ENCODE data around the gene AIDA. TPM values are rescaled to one million over a fixed set of nuclear protein-coding genes. Genes with fewer than 3 reads are reported as not detected.
A peak's percentile ranks its signal among the peaks of the same experiment; 100 is the strongest.

The AIDA gene
- total RNA-seq, 1 experiment from 2014 or later: 60.0 TPM

- no TSS peak for BruUV-seq (replicated peaks)
- intact Hi-C loops (cut with micrococcal nuclease; ENCODE audit: unreplicated experiment): loop anchor here (1.0 kb wide), 1 partner anchor 169 kb away; no protein-coding TSS in a partner anchor
Observed at GRCh38 chr1:222634180-222635013, 77.9 kb downstream of the AIDA start.

DNA sequence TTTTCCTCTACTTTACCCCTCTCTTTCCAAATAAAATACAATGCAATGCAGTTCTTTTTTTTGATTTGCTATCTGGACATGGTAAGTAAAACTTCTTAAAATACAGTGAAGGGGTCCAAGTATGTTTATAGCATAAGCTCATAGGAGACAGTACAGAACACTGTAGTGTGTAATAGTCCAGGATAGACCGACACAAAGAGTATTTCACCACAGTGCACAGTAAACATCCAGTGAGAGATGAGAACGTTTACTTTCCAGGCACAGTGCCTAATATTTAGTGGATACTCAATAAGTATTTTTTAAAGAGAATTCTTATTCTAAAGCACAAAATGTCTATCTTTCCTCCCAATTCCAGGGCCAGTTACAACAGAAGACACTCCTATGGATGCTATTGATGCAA lies 79.5 kb downstream of the AIDA start:
- Histone ChIP-seq H4K20me1 (ENCODE audit: insufficient read depth) (no peaks in the 10 kb centered on the region), H2AFZ (no peak overlapping the region), H3F3A (ENCODE audit: insufficient read depth, low read depth) (peaks cover 8% of the 10 kb centered on the region; the same call in 1 of the 2 replicates), H3K36me3 (ENCODE audit: low read depth) (peaks cover under 1% of the 10 kb centered on the region; the same call in 1 of the 2 replicates), H3K27ac (no peak overlapping the region), H3K4me2 (no peak overlapping the region), H3K79me2 (ENCODE audit: low read depth) (no peaks in the 10 kb centered on the region), H3K4me3 (no peak overlapping the region), H3K4me1 (replicated peaks; ENCODE audit: insufficient read depth) (no peaks in the 10 kb centered on the region), H3K9me3 (ENCODE audit: insufficient read depth, low read depth) (no peaks in the 10 kb centered on the region), H3K9me2 (ENCODE audit: insufficient read depth) (no peaks in the 10 kb centered on the region), H3K27me3 (ENCODE audit: insufficient read depth, low read depth) (no peaks in the 10 kb centered on the region)
- no TSS peak for BruUV-seq (replicated peaks)
- intact Hi-C loops (cut with micrococcal nuclease; ENCODE audit: unreplicated experiment): no loop called here
- no peak for DNase-seq
- TF ChIP-seq EZH2 (IDR thresholded peaks at IDR 0.05; ENCODE audit: low read depth) (no peak), CTCF (conservative IDR thresholded peaks at IDR 0.05) (no peak)
- ChIA-PET CTCF (no interaction called here), POLR2A (ENCODE audit: unreplicated experiment) (no interaction called here)

More at GRCh38 chr1:222634180-222635013, 77.9 kb downstream of the AIDA start:
- Histone ChIP-seq H3K4me3 (no peak overlapping the region), H2AFZ (no peak overlapping the region), H3K79me2 (ENCODE audit: low read depth) (no peaks in the 10 kb centered on the region), H3K36me3 (ENCODE audit: low read depth) (peaks cover 12% of the 10 kb centered on the region; the same call in 1 of the 2 replicates), H3K9me3 (ENCODE audit: insufficient read depth, low read depth) (no peaks in the 10 kb centered on the region), H3K27me3 (ENCODE audit: insufficient read depth, low read depth) (no peaks in the 10 kb centered on the region), H3K4me2 (no peak overlapping the region), H3K4me1 (replicated peaks; ENCODE audit: insufficient read depth) (no peaks in the 10 kb centered on the region), H4K20me1 (ENCODE audit: insufficient read depth) (no peaks in the 10 kb centered on the region), H3K27ac (no peak overlapping the region), H3F3A (ENCODE audit: insufficient read depth, low read depth) (peaks cover 8% of the 10 kb centered on the region; the same call in 1 of the 2 replicates), H3K9me2 (ENCODE audit: insufficient read depth) (no peaks in the 10 kb centered on the region)
- CTCF ChIA-PET: interaction anchor here (0.6 to 1.3 kb wide), 12 partner anchors 10 to 596 kb away, joined by 3 to 24 read pairs (median 4); partner anchors contain the start of gene TAF1A
- POLR2A ChIA-PET (ENCODE audit: unreplicated experiment): interaction anchor here (0.5 to 0.7 kb wide), 2 partner anchors 56 to 70 kb away, joined by 4 to 9 read pairs; no protein-coding TSS in a partner anchor
- peak; percentile 63 to 78 for DNase-seq
- no peak for TF ChIP-seq EZH2 (IDR thresholded peaks at IDR 0.05; ENCODE audit: low read depth)
- TF ChIP-seq CTCF (conservative IDR thresholded peaks at IDR 0.05): peak; percentile 94

DNA sequence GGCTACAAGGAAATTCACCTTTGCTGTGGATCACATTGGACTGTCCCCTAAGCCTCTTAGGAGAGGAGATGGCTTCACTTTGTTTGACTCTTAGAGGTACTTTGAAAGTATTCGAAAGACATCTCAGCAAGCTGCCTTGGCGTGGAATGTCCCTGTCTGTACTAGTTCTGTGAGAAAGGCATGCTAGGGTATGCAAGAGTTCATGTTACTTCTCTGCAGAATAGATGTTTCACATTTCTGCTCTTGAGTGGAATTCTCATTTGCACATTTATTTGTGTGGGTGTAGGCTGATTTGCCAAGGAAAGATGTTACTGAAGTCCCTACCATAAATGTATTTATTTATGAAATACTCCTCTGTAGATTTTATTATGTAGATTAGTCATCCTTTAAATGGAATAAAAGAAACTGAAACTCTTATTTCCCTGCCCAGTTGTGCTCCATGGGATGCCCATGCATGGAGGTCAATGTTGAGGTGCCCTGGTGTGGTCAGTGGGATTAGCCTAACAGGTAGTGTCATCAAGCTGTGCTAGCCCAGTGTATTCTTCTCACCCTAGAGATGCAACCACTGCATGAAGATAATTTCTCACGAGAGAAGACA lies 80.6 kb downstream of the AIDA start:
- intact Hi-C loops (cut with micrococcal nuclease; ENCODE audit: unreplicated experiment): no loop called here
- 0 out of 2 replicates have a peak, but pooled peaks cover under 1% of the 10 kb centered on the region for H3K36me3 ChIP-seq (ENCODE audit: low read depth)
- no peaks in the 10 kb centered on the region for H3K27me3 ChIP-seq (ENCODE audit: insufficient read depth, low read depth)
- H3K79me2 ChIP-seq (ENCODE audit: low read depth): no peaks in the 10 kb centered on the region
- no peaks in the 10 kb centered on the region for H3K9me3 ChIP-seq (ENCODE audit: insufficient read depth, low read depth)
- BruUV-seq (replicated peaks): no TSS peak
- ChIA-PET CTCF (no interaction called here), POLR2A (ENCODE audit: unreplicated experiment) (no interaction called here)
- no peaks in the 10 kb centered on the region for H3K9me2 ChIP-seq (ENCODE audit: insufficient read depth)
- no peak overlapping the region for H3K4me2 ChIP-seq
- no peaks in the 10 kb centered on the region for H3K4me1 ChIP-seq (replicated peaks; ENCODE audit: insufficient read depth)
- no peaks in the 10 kb centered on the region for H4K20me1 ChIP-seq (ENCODE audit: insufficient read depth)
- peaks cover 8% of the 10 kb centered on the region; the same call in 1 of the 2 replicates for H3F3A ChIP-seq (ENCODE audit: insufficient read depth, low read depth)
- H3K4me3 ChIP-seq: no peak overlapping the region
- no peak overlapping the region for H2AFZ ChIP-seq
- no peak for DNase-seq
- no peak overlapping the region for H3K27ac ChIP-seq
- TF ChIP-seq EZH2 (IDR thresholded peaks at IDR 0.05; ENCODE audit: low read depth) (no peak), CTCF (conservative IDR thresholded peaks at IDR 0.05) (no peak)
